GM23338 (cell line): ENCODE results near the gene BLTP3A. TPM values are rescaled to one million over a fixed set of nuclear protein-coding genes. Genes with fewer than 3 reads are reported as not detected.
A peak's percentile ranks its signal among the peaks of the same experiment; 100 is the strongest.

Experiments used
- ATAC-seq: fragments of 200-7000 bp; cut with Tn5 transposase; 3 replicates; pipeline ENCODE4 v1.9.1; 2020
- DNase-seq: peaks from one replicate; pipeline ENCODE4 v3.0.0-alpha.2; 2015; ENCODE audit warnings: low spot score
- H2AFZ ChIP-seq: fragments of 200-600 bp; sonication (generic); 2 replicates; pipeline ENCODE4 v1.8.0; 2016; ENCODE audit warnings: antibody characterized with exemption, mild to moderate bottlenecking, moderate library complexity
- H3F3A ChIP-seq: fragments of 200-600 bp; sonication (generic); replicated peaks from 2 replicates; pipeline ENCODE4 v1.8.0; 2017; ENCODE audit warnings: antibody characterized with exemption, mixed run types, low read depth
- H3K27ac ChIP-seq: fragments of 200-600 bp; sonication (generic); 2 replicates; pipeline ENCODE4 v1.6.1; 2016; ENCODE audit warnings: low read depth
- H3K27me3 ChIP-seq: fragments of 200-600 bp; sonication (generic); 2 replicates; pipeline ENCODE4 v1.8.0; 2016; ENCODE audit warnings: mild to moderate bottlenecking, mixed run types, moderate library complexity; ENCODE audit not compliant: insufficient read depth
- H3K36me3 ChIP-seq: fragments of 200-600 bp; sonication (generic); 2 replicates; pipeline ENCODE4 v1.8.0; 2016; ENCODE audit warnings: mild to moderate bottlenecking; ENCODE audit not compliant: insufficient read depth
- H3K4me1 ChIP-seq: fragments of 200-600 bp; sonication (generic); 2 replicates; pipeline ENCODE4 v1.8.0; 2016; ENCODE audit warnings: mild to moderate bottlenecking, moderate library complexity; ENCODE audit not compliant: insufficient read depth
- H3K4me2 ChIP-seq: fragments of 200-600 bp; sonication (generic); 2 replicates; pipeline ENCODE4 v1.7.1; 2017; ENCODE audit warnings: mixed run types
- H3K4me3 ChIP-seq: fragments of 200-600 bp; sonication (generic); 2 replicates; pipeline ENCODE4 v1.6.1; 2016; ENCODE audit warnings: mixed run types
- H3K79me2 ChIP-seq: fragments of 200-600 bp; sonication (generic); replicated peaks from 2 replicates; pipeline ENCODE4 v1.8.0; 2017; ENCODE audit warnings: mild to moderate bottlenecking; ENCODE audit not compliant: insufficient read depth
- H3K9me2 ChIP-seq: fragments of 200-600 bp; sonication (generic); 2 replicates; pipeline ENCODE4 v1.8.0; 2017; ENCODE audit not compliant: insufficient read depth
- H4K20me1 ChIP-seq: fragments of 200-600 bp; sonication (generic); replicated peaks from 2 replicates; pipeline ENCODE4 v1.8.0; 2017; ENCODE audit warnings: mild to moderate bottlenecking; ENCODE audit not compliant: insufficient read depth
- H3K27ac Mint-ChIP-seq: 2 replicates; pipeline ENCODE4 v1.8.0; 2020; ENCODE audit warnings: inconsistent platforms, mild to moderate bottlenecking, moderate library complexity, mixed read lengths
- H3K27me3 Mint-ChIP-seq: 3 replicates; pipeline ENCODE4 v1.8.0; 2022; ENCODE audit warnings: low read depth, mild to moderate bottlenecking, moderate library complexity, mixed read lengths, inconsistent platforms; ENCODE audit not compliant: insufficient read depth, poor library complexity
- H3K36me3 Mint-ChIP-seq: 3 replicates; pipeline ENCODE4 v1.8.0; 2021; ENCODE audit warnings: low read depth, mild to moderate bottlenecking, inconsistent platforms, moderate library complexity, mixed read lengths
- H3K4me1 Mint-ChIP-seq: 3 replicates; pipeline ENCODE4 v1.8.0; 2020; ENCODE audit warnings: mild to moderate bottlenecking, inconsistent platforms, mixed read lengths
- H3K4me3 Mint-ChIP-seq: 3 replicates; pipeline ENCODE4 v1.8.0; 2021; ENCODE audit warnings: moderate library complexity, mild to moderate bottlenecking, inconsistent platforms, mixed read lengths
- H3K9me3 Mint-ChIP-seq: 3 replicates; pipeline ENCODE4 v1.8.0; 2020; ENCODE audit warnings: moderate library complexity, mild to moderate bottlenecking, inconsistent platforms, mixed read lengths
- CTCF ChIP-seq, 2 experiments: fragments of 200-600 bp in 1 of 2; sonication (generic) in 1 of 2; conservative IDR thresholded peaks; 2 replicates each; pipeline versions ENCODE4 v1.5.1 to v1.6.1; 2016 to 2017; ENCODE audit warnings: antibody characterized with exemption in 2 of 2, low read depth in 2 of 2, mild to moderate bottlenecking in 2 of 2, moderate library complexity in 1 of 2
- EZH2 ChIP-seq: fragments of 200-600 bp; sonication (generic); IDR thresholded peaks from one replicate; pipeline ENCODE4 v1.8.0; 2017; ENCODE audit warnings: antibody characterized with exemption, mild to moderate bottlenecking, low read depth; ENCODE audit not compliant: unreplicated experiment
- NANOG ChIP-seq: IDR thresholded peaks from 2 replicates; pipeline ENCODE4 v1.6.1; 2016; ENCODE audit warnings: antibody characterized with exemption, borderline replicate concordance
- STAT1 ChIP-seq: IDR thresholded peaks from one replicate; pipeline ENCODE4 v1.6.1; 2016; ENCODE audit warnings: antibody characterized with exemption; ENCODE audit not compliant: unreplicated experiment
- ZNF462 ChIP-seq: fragments of 250-450 bp; sonication (Bioruptor Pico); IDR thresholded peaks from 2 replicates; pipeline ENCODE4 v1.5.0; 2020; ENCODE audit warnings: mild to moderate bottlenecking, moderate library complexity
- polyA plus RNA-seq: library from polyadenylated mRNA; unstranded; fragments of >200 nt; fragmentation: Nextera tagmentation; extraction: Ambion mirVana; gene quantifications from 2 replicates; pipeline ENCODE4 v1.2.1, GENCODE V29; 2016
- total RNA-seq: library from RNA; depleted of rRNA; stranded (reverse); fragments of >200 nt; shearing (Covaris generic); gene quantifications from 2 replicates; pipeline ENCODE4 v1.2.3, GENCODE V29; 2014

BLTP3A gene
- total and polyA plus RNA-seq, 2 experiments from 2014 or later = 2.9 to 18.4 TPM

- TF ChIP-seq ZNF462 (CRISPR knock-in tag) (no peak), STAT1 (no peak), CTCF (conservative IDR thresholded peaks at IDR 0.05; ENCODE audit: low read depth in 2 of 2) (no peak), EZH2 (no peak)
Observed at GRCh38 chr6:34788111-34788510, 3.8 kb upstream of the BLTP3A start (continued).

- Histone ChIP-seq H3K9me2 (no peaks in the 10 kb centered on the region), H3K4me3 (peak overlapping the region; percentile 75), H3K27me3 (no peaks in the 10 kb centered on the region), H2AFZ (peak overlapping the region; percentile 94), H3K27ac (peak overlapping the region; percentile 96), H3K79me2 (peaks cover 35% of the 10 kb centered on the region), H3F3A (peaks cover 16% of the 10 kb centered on the region; the same call in 1 of the 2 replicates), H4K20me1 (peaks cover 6% of the 10 kb centered on the region; the same call in 1 of the 2 replicates), H3K4me2 (peak overlapping the region; percentile 84), H3K4me1 (peaks cover 17% of the 10 kb centered on the region), H3K36me3 (no peaks in the 10 kb centered on the region)
- H3K36me3 Mint-ChIP-seq = peaks cover 10% of the 10 kb centered on the region; the same call in 2 of the 3 replicates
- H3K4me3 Mint-ChIP-seq = peak overlapping the region; percentile 99
- ATAC-seq (peak; percentile 67), DNase-seq (peak; percentile 75)
- peak overlapping the region; percentile 98 for H3K27ac Mint-ChIP-seq
- H3K27me3 Mint-ChIP-seq = peaks cover 3% of the 10 kb centered on the region
- H3K9me3 Mint-ChIP-seq = peaks cover 6% of the 10 kb centered on the region
- TF ChIP-seq CTCF (conservative IDR thresholded peaks at IDR 0.05; ENCODE audit: low read depth in 2 of 2) (peak; percentile 34 to 60), NANOG (no peak)
- H3K4me1 Mint-ChIP-seq = peaks cover 11% of the 10 kb centered on the region; the same call in 2 of the 3 replicates
Observed at GRCh38 chr6:34791164-34791700, 651 bp upstream of the BLTP3A start.
